ENCODE results near the gene B9D1. TPM values are rescaled to one million over a fixed set of nuclear protein-coding genes. Genes with fewer than 3 reads are reported as not detected.
A peak's percentile ranks its signal among the peaks of the same experiment; 100 is the strongest.

Gene B9D1
- total RNA-seq, 1 donor from 2014 or later: 16.5 TPM

DNA sequence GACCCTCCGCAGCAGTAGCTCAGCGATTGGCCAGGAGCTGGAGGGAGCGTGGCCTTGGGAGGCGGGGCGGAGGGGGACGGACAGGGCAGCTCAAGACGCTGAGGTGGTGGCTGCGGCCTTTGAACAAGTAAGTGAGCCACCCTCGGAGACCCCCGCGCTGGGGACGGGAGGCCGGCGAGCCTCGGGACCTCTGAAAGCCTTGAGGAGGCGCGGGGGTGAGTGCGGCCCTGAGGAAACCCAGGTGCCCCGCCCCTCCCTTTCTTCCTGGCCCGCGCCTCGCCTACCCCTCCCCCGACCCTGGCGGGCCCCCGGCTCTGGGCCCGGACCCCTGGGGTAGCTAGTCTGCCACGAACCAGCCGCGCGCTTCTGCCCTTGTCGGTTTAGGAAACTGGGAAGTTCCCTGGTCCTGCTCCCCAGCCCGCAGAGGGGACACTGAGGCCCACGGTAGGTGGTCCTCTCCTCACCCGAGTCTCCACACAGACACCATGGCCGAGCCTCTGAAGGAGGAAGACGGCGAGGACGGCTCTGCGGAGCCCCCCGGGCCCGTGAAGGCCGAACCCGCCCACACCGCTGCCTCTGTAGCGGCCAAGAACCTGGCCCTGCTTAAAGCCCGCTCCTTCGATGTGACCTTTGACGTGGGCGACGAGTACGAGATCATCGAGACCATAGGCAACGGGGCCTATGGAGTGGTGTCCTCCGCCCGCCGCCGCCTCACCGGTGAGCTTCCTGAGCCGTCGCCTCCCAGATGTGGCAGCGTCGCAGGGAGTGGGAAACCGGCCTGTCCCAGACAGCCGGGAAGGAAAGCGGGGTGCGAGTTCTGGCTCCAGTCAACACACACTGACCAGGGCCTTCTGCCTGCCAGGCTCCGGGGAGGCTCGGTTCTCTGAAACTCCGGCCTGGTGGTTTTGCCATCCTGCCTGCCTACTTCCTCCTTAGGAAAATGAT, 16.2 kb upstream of the B9D1 start, which contains the start of gene MAPK7:
MAPK7 (plus strand) TSS at position 83 of the 945 bp plus-strand sequence; CDS start at position 486, 403 bp downstream.
- TF ChIP-seq, protein P1, sequence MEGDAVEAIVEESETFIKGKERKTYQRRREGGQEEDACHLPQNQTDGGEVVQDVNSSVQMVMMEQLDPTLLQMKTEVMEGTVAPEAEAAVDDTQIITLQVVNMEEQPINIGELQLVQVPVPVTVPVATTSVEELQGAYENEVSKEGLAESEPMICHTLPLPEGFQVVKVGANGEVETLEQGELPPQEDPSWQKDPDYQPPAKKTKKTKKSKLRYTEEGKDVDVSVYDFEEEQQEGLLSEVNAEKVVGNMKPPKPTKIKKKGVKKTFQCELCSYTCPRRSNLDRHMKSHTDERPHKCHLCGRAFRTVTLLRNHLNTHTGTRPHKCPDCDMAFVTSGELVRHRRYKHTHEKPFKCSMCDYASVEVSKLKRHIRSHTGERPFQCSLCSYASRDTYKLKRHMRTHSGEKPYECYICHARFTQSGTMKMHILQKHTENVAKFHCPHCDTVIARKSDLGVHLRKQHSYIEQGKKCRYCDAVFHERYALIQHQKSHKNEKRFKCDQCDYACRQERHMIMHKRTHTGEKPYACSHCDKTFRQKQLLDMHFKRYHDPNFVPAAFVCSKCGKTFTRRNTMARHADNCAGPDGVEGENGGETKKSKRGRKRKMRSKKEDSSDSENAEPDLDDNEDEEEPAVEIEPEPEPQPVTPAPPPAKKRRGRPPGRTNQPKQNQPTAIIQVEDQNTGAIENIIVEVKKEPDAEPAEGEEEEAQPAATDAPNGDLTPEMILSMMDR (IDR thresholded peaks at IDR 0.05): no peak
- DNase-seq (ENCODE audit: extremely low spot score, unreplicated experiment): no peak
- H3K4me1 Mint-ChIP-seq (ENCODE audit: unreplicated experiment): peaks cover 22% of the 10 kb centered on the region
- no peaks in the 10 kb centered on the region for H3K27me3 Mint-ChIP-seq (ENCODE audit: unreplicated experiment)
- H3K27ac Mint-ChIP-seq (ENCODE audit: unreplicated experiment): peak within 1 kb of the TSS; percentile 100
- H3K4me3 Mint-ChIP-seq (ENCODE audit: unreplicated experiment): peak within 1 kb of the TSS; percentile 100
- H3K36me3 Mint-ChIP-seq (ENCODE audit: unreplicated experiment): peaks cover 18% of the 10 kb centered on the region
- H3K9me3 Mint-ChIP-seq (ENCODE audit: unreplicated experiment): no peaks in the 10 kb centered on the region

DNA sequence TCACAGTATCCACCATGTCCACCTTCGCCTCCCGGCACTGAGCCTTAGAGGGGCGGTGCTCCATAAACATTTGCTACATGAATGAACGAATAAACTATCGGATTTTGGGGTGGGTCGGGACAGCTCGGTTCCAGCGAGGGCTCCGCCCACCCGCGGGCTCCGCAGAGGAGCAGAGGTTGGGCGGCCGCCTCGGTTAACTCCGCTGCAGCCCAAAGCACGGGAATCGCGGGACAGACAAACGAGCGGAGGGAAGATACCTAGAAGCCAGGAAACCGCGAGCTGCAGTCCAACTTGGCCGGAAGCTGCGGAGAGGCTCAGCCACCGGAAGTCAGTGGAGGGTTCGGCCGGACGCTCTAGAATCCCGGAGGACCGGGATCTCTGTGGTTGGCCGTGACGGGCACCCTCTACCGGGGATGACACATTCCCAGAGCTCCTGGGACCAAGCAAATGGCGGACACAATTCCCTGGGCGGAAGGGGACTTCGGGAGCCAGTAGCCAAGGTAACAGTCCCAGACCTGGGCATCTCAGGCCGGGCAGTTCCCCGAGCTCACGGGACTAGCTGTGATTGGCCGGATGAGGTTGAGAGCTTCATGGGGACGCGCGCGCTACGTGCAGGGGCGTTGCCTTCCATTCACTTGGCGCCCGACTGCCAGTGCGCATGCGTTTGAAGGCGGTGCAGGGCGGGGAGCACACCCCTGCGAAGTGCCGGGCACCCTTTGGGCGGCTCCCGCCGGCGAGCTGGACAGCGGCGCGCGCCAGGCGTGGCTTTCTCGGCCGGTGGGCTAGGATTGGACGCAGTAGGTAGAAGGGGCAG, 15.3 kb upstream of the B9D1 start:
- Mint-ChIP-seq H3K9me3 (ENCODE audit: unreplicated experiment) (no peaks in the 10 kb centered on the region), H3K36me3 (ENCODE audit: unreplicated experiment) (peaks cover 17% of the 10 kb centered on the region), H3K4me1 (ENCODE audit: unreplicated experiment) (peaks cover 19% of the 10 kb centered on the region), H3K4me3 (ENCODE audit: unreplicated experiment) (peak overlapping the region; percentile 100), H3K27ac (ENCODE audit: unreplicated experiment) (peak overlapping the region; percentile 100), H3K27me3 (ENCODE audit: unreplicated experiment) (no peaks in the 10 kb centered on the region)
- TF ChIP-seq, protein P1 (IDR thresholded peaks at IDR 0.05): no peak
- peak; percentile 100 for DNase-seq (ENCODE audit: extremely low spot score, unreplicated experiment)

DNA sequence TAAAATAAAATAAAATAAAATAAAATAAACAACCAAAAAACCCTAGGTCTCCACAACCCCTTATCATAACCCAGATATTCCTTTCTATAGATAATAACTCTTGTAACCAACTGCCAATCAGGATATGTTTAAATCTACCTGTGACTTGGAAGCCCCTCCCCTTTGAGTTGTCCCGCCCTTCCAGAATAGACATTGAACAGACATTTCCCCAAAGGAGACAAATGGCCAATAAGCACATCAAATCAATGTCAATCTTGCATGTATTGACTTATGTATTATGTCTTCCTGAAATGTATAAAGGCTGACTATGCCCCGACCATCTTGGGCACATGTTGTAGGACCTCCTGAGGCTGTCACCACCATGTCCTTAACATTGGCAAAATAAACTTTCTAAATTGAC, 14.3 kb upstream of the B9D1 start:
- peak overlapping the region; percentile 100 for H3K27ac Mint-ChIP-seq (ENCODE audit: unreplicated experiment)
- no peaks in the 10 kb centered on the region for H3K27me3 Mint-ChIP-seq (ENCODE audit: unreplicated experiment)
- H3K4me1 Mint-ChIP-seq (ENCODE audit: unreplicated experiment): peaks cover 19% of the 10 kb centered on the region
- peaks cover 15% of the 10 kb centered on the region for H3K36me3 Mint-ChIP-seq (ENCODE audit: unreplicated experiment)
- TF ChIP-seq, protein P1 (IDR thresholded peaks at IDR 0.05): no peak
- H3K4me3 Mint-ChIP-seq (ENCODE audit: unreplicated experiment): peak overlapping the region; percentile 100
- DNase-seq (ENCODE audit: extremely low spot score, unreplicated experiment): no peak
- no peaks in the 10 kb centered on the region for H3K9me3 Mint-ChIP-seq (ENCODE audit: unreplicated experiment)

DNA sequence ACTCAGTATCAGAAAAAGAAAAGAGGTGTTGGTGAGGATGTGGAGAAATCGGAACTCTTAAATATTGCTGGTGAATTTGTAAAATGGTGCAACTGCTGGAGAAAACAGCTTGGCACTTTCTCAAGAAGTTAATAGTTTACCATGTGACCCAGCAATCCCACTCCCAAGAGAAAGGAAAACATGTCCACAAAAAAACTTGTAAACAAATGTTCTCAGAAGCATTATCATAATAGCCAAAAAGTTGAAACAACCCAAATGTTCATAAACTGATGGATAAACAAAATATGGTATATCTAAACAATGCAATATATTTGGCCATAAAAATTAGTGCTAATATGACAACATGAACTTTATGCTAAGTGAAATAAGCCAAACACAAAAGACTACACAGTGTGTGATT, 13.2 kb upstream of the B9D1 start:
- TF ChIP-seq, protein P1 (IDR thresholded peaks at IDR 0.05): no peak
- DNase-seq (ENCODE audit: extremely low spot score, unreplicated experiment): no peak
- H3K4me1 Mint-ChIP-seq (ENCODE audit: unreplicated experiment): peaks cover 25% of the 10 kb centered on the region
- H3K9me3 Mint-ChIP-seq (ENCODE audit: unreplicated experiment): no peaks in the 10 kb centered on the region
- no peak overlapping the region for H3K27ac Mint-ChIP-seq (ENCODE audit: unreplicated experiment)
- H3K4me3 Mint-ChIP-seq (ENCODE audit: unreplicated experiment): no peak overlapping the region
- no peaks in the 10 kb centered on the region for H3K27me3 Mint-ChIP-seq (ENCODE audit: unreplicated experiment)
- peaks cover 10% of the 10 kb centered on the region for H3K36me3 Mint-ChIP-seq (ENCODE audit: unreplicated experiment)
